ENCODE measurements around the gene FRAT2. TPM values are rescaled to one million over a fixed set of nuclear protein-coding genes. Genes with fewer than 3 reads are reported as not detected.
"Not testable (repeated sequence)": the region's sequence is repeated elsewhere in the genome, so short reads cannot be mapped to it uniquely, and the experiment has no call there.

The FRAT2 gene
- total RNA-seq, 4 donors from 2014 or later = 19.5 to 23.2 (median 21.8) TPM

- Histone ChIP-seq H3K4me1 (no peaks in the 10 kb centered on the region), H3K27ac (no peak overlapping the region), H3K36me3 (no peaks in the 10 kb centered on the region), H3K9me3 (no peaks in the 10 kb centered on the region), H3K4me3 (replicated peaks in 1 of 3) (no peak overlapping the region), H3K27me3 (no peaks in the 10 kb centered on the region)
- no peak for TF ChIP-seq POLR2A (IDR thresholded peaks at IDR 0.05)
- TF ChIP-seq CTCF (IDR thresholded peaks at IDR 0.05) = no peak
- DNase-seq = no peak
- 71 to 82% methylated on average over 8 of the region's 8 CpGs for WGBS, 2 donors
- intact Hi-C loops (cut with DNase I) = no loop called here
Measured at GRCh38 chr10:97297556-97298222, 36.8 kb downstream of the FRAT2 start.

GRCh38 chr10:97292862-97293198 is 41.7 kb downstream of the FRAT2 start:
- H3K27ac ChIP-seq = no peak overlapping the region

GRCh38 chr10:97292097-97292861 is 42.2 kb downstream of the FRAT2 start, which contains the start of gene ARHGAP19:
Gene ARHGAP19, minus strand, starts transcription at chr10:97292637. Its CDS starts 10 bp downstream, at chr10:97292627.
- H3K27ac ChIP-seq = peak within 1 kb of the TSS; percentile 80 to 92 (median 80)
- TF ChIP-seq CTCF (IDR thresholded peaks at IDR 0.05) (no peak), POLR2A (IDR thresholded peaks at IDR 0.05) (peak in 1 of 2 donors; percentile 91)
- intact Hi-C loops (cut with DNase I) = no loop called here
- no peaks in the 10 kb centered on the region for H3K36me3 ChIP-seq
- 0% methylated on average over 42 to 54 of the region's 55 CpGs for WGBS, 2 donors
- H3K4me1 ChIP-seq = peaks cover 6% of the 10 kb centered on the region in 2 donors
- no peaks in the 10 kb centered on the region for H3K27me3 ChIP-seq
- DNase-seq = peak; percentile 97 to 98
- H3K4me3 ChIP-seq (replicated peaks in 1 of 3) = peak within 1 kb of the TSS; percentile 25 to 67 (median 58)
- no peaks in the 10 kb centered on the region for H3K9me3 ChIP-seq

More at GRCh38 chr10:97292862-97293198, 41.7 kb downstream of the FRAT2 start:
- intact Hi-C loops (cut with DNase I) = no loop called here
- WGBS, 2 donors = 57 to 61% methylated on average over 3 of the region's 3 CpGs
- no peak for TF ChIP-seq CTCF (IDR thresholded peaks at IDR 0.05)
- TF ChIP-seq POLR2A (IDR thresholded peaks at IDR 0.05) = no peak
- Histone ChIP-seq H3K4me1 (peaks cover 6% of the 10 kb centered on the region in 2 donors), H3K36me3 (no peaks in the 10 kb centered on the region), H3K9me3 (no peaks in the 10 kb centered on the region), H3K27me3 (no peaks in the 10 kb centered on the region), H3K4me3 (replicated peaks in 1 of 3) (no peak overlapping the region)
- DNase-seq = no peak

GRCh38 chr10:97291357-97292096 is 43.0 kb downstream of the FRAT2 start:
- 53 to 56% methylated on average over 25 of the region's 25 CpGs for WGBS, 2 donors
- Histone ChIP-seq H3K27ac (peak overlapping the region; percentile 80 to 92 (median 80)), H3K4me1 (peaks cover 6% of the 10 kb centered on the region in 2 donors), H3K4me3 (replicated peaks in 1 of 3) (peak overlapping the region; percentile 25 to 67 (median 58)), H3K27me3 (no peaks in the 10 kb centered on the region), H3K36me3 (no peaks in the 10 kb centered on the region), H3K9me3 (no peaks in the 10 kb centered on the region)
- DNase-seq = no peak
- TF ChIP-seq POLR2A (IDR thresholded peaks at IDR 0.05) (no peak), CTCF (IDR thresholded peaks at IDR 0.05) (no peak)
- intact Hi-C loops (cut with DNase I) = no loop called here

- intact Hi-C loops (cut with DNase I); H3K27me3 ChIP-seq; H3K4me3 ChIP-seq (replicated peaks in 1 of 3); H3K9me3 ChIP-seq; H3K4me1 ChIP-seq; H3K27ac ChIP-seq; DNase-seq; H3K36me3 ChIP-seq: not testable (repeated sequence)
- WGBS, 2 donors = 94% methylated on average over 16 to 17 of the region's 17 CpGs
Measured at GRCh38 chr10:97290576-97291356, 43.8 kb downstream of the FRAT2 start.

- H3K9me3 ChIP-seq; H3K4me3 ChIP-seq (replicated peaks in 1 of 3); H3K27ac ChIP-seq; H3K36me3 ChIP-seq; DNase-seq; H3K27me3 ChIP-seq; H3K4me1 ChIP-seq; intact Hi-C loops (cut with DNase I): not testable (repeated sequence)
- 97% methylated on average over 13 of the region's 13 CpGs for WGBS, 2 donors
Measured at GRCh38 chr10:97290076-97290475, 44.5 kb downstream of the FRAT2 start.

Measured in thyroid gland (tissue), 4 donors.